H1 (cell line): Measurements from ENCODE around the gene ODC1.

Experiments
- EP300 ChIP-seq, 2 experiments: IDR thresholded peaks; 1 replicate in 1 of 2; 2 replicates in 1 of 2; pipeline ENCODE4 v1.6.1; 2011 to 2012; ENCODE audit warnings: low read depth in 2 of 2, low read length in 2 of 2, mild to moderate bottlenecking in 2 of 2, borderline replicate concordance in 1 of 2, inconsistent platforms in 1 of 2, moderate library complexity in 1 of 2
- EZH2 ChIP-seq: fragments of 200-600 bp; sonication (generic); IDR thresholded peaks from 2 replicates; pipeline ENCODE4 v1.7.1; 2012; ENCODE audit warnings: low read depth, mild to moderate bottlenecking, moderate library complexity, low read length, inconsistent platforms; ENCODE audit not compliant: severe bottlenecking
- TF ChIP-seq, protein P1 (sequence below), 3 experiments: IDR thresholded peaks; 1 replicate in 2 of 3; 2 replicates in 1 of 3; pipeline versions ENCODE4 v1.5.1 to v1.6.1; 2011; ENCODE audit warnings: low read length in 3 of 3, mild to moderate bottlenecking in 3 of 3, inconsistent platforms in 2 of 3, low read depth in 1 of 3, moderate library complexity in 1 of 3; ENCODE audit not compliant: insufficient read depth in 1 of 3; ENCODE audit errors: control extremely low read depth in 1 of 3

DNA sequence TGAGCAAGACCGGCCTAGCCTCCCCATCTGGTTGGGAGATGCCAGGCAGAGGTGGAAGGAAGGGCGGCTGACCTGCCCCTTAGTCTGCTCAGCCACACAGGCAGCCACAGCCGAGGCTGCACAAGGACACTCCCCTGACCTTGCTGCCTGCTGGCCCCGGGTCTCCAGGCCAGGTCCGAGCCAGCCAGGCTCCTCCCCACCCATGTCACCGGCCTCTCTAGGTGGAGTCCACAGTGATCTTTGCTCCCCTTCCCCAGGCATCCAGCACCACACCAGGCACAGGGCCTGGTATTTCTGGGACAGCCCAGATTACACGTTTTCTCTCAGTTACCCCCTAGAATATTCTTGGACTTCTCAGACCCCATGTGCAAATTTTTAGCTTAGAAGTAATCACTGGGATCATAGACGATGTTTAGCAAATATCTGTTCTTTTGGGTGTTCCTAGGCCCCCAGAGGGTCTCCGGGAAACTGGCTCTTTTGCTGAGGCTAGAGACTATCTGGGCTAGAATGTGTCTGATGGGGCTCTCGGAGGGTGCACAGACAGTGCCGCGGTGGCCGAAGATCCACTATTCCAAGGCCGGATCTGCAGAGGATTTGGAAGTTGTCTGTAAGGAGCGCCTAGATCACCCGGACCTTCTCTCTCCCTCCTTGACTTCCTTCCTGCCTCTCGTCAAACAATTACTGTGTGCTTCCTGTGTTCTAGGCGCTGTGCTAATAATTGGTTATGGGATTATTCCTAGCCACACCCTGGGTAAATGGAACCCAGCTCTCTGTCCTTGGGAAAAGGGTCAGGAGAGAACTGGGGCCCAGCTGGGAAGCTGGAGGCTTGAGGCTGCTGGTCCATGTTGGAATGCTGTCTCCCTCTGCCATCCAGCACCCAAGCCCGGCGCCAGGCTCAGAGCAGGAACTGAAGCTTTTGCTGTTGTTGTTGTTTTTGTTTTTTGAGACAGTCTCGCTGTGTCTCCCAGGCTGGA, 46.9 kb downstream of the ODC1 start:
- TF ChIP-seq EP300 (IDR thresholded peaks at IDR 0.05; ENCODE audit: borderline replicate concordance in 1 of 2, low read depth in 2 of 2, low read length in 2 of 2) (no peak), EZH2 (no peak)
- TF ChIP-seq, protein P1, sequence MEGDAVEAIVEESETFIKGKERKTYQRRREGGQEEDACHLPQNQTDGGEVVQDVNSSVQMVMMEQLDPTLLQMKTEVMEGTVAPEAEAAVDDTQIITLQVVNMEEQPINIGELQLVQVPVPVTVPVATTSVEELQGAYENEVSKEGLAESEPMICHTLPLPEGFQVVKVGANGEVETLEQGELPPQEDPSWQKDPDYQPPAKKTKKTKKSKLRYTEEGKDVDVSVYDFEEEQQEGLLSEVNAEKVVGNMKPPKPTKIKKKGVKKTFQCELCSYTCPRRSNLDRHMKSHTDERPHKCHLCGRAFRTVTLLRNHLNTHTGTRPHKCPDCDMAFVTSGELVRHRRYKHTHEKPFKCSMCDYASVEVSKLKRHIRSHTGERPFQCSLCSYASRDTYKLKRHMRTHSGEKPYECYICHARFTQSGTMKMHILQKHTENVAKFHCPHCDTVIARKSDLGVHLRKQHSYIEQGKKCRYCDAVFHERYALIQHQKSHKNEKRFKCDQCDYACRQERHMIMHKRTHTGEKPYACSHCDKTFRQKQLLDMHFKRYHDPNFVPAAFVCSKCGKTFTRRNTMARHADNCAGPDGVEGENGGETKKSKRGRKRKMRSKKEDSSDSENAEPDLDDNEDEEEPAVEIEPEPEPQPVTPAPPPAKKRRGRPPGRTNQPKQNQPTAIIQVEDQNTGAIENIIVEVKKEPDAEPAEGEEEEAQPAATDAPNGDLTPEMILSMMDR (IDR thresholded peaks at IDR 0.05; ENCODE audit: control extremely low read depth in 1 of 3, insufficient read depth in 1 of 3, low read depth in 1 of 3, low read length in 3 of 3) = no peak
